Neural cell (in vitro differentiated cells): ENCODE measurements around the gene TCF15. TPM values are rescaled to one million over a fixed set of nuclear protein-coding genes. Genes with fewer than 3 reads are reported as not detected.

Experiments used
- H2AFZ ChIP-seq: fragments of 200-600, 300-800 bp; sonication (generic), shearing (Covaris generic); 2 replicates; pipeline ENCODE4 v1.6.0; 2014; ENCODE audit warnings: low read depth, mild to moderate bottlenecking, antibody characterized with exemption, low read length, moderate library complexity
- H3F3A ChIP-seq: fragments of 200-600 bp; shearing (Covaris generic); 2 replicates; pipeline ENCODE4 v1.6.1; 2016; ENCODE audit warnings: mild to moderate bottlenecking, moderate library complexity, mixed read lengths, antibody characterized with exemption, low read length; ENCODE audit not compliant: insufficient read depth, poor library complexity, severe bottlenecking
- H3K27ac ChIP-seq: fragments of 200-600, 300-800 bp; sonication (generic), shearing (Covaris generic); 2 replicates; pipeline ENCODE4 v1.5.1; 2014; ENCODE audit warnings: mild to moderate bottlenecking, low read length, moderate library complexity
- H3K27me3 ChIP-seq: fragments of 300-800, 200-600 bp; sonication (generic), shearing (Covaris generic); 2 replicates; pipeline ENCODE4 v1.6.0; 2014; ENCODE audit warnings: mild to moderate bottlenecking, low read depth, low read length, moderate library complexity; ENCODE audit not compliant: insufficient read depth
- H3K36me3 ChIP-seq: fragments of 300-800, 200-600 bp; sonication (generic), shearing (Covaris generic); 2 replicates; pipeline ENCODE4 v1.5.1; 2014; ENCODE audit warnings: mild to moderate bottlenecking, antibody characterized with exemption, low read length, moderate library complexity; ENCODE audit not compliant: insufficient read depth
- H3K4me2 ChIP-seq: fragments of 300-800, 200-600 bp; sonication (generic), shearing (Covaris generic); 2 replicates; pipeline ENCODE4 v1.6.0; 2014; ENCODE audit warnings: mild to moderate bottlenecking, low read length
- H3K4me3 ChIP-seq: fragments of 300-800, 200-600 bp; sonication (generic), shearing (Covaris generic); 2 replicates; pipeline ENCODE4 v1.5.1; 2014; ENCODE audit warnings: mild to moderate bottlenecking, low read length, moderate library complexity
- H3K79me2 ChIP-seq: fragments of 200-600 bp; shearing (Covaris generic); replicated peaks from 2 replicates; pipeline ENCODE4 v1.6.0; 2014; ENCODE audit warnings: mild to moderate bottlenecking, low read length, moderate library complexity; ENCODE audit not compliant: insufficient read depth
- H3K9ac ChIP-seq: fragments of 300-800, 200-600 bp; sonication (generic), shearing (Covaris generic); 2 replicates; pipeline ENCODE4 v1.6.1; 2016; ENCODE audit warnings: mild to moderate bottlenecking, low read length, mixed read lengths
- H3K9me2 ChIP-seq: fragments of 200-600 bp; shearing (Covaris generic); 2 replicates; pipeline ENCODE4 v1.6.1; 2016; ENCODE audit warnings: mild to moderate bottlenecking, low read length, mixed read lengths; ENCODE audit not compliant: insufficient read depth
- H3K9me3 ChIP-seq: fragments of 200-600, 300-800 bp; sonication (generic), shearing (Covaris generic); 2 replicates; pipeline ENCODE4 v1.6.1; 2016; ENCODE audit warnings: mild to moderate bottlenecking, mixed run types, low read length, moderate library complexity, mixed read lengths
- H4K20me1 ChIP-seq: fragments of 200-600 bp; shearing (Covaris generic); 2 replicates; pipeline ENCODE4 v1.6.1; 2016; ENCODE audit warnings: mild to moderate bottlenecking, mixed run types; ENCODE audit not compliant: insufficient read depth
- CTCF ChIP-seq: fragments of 450-650 bp; IDR thresholded peaks from 2 replicates; pipeline ENCODE4 v1.5.1; 2014; ENCODE audit warnings: antibody characterized with exemption, mild to moderate bottlenecking, moderate library complexity; ENCODE audit not compliant: poor library complexity, severe bottlenecking
- EP300 ChIP-seq: fragments of 450-650 bp; conservative IDR thresholded peaks from 2 replicates; pipeline ENCODE4 v1.6.1; 2014; ENCODE audit warnings: antibody characterized with exemption, mild to moderate bottlenecking, moderate library complexity; ENCODE audit not compliant: poor library complexity, severe bottlenecking
- EZH2 ChIP-seq: fragments of 200-600, 300-800 bp; shearing (Covaris generic), sonication (generic); IDR thresholded peaks from 2 replicates; pipeline ENCODE4 v1.6.1; 2014; ENCODE audit warnings: antibody characterized with exemption, low read length, borderline replicate concordance, mild to moderate bottlenecking; ENCODE audit not compliant: insufficient read depth, poor library complexity, severe bottlenecking
- MXI1 ChIP-seq: fragments of 450-650 bp; conservative IDR thresholded peaks from 2 replicates; pipeline ENCODE4 v1.6.1; 2014; ENCODE audit warnings: antibody characterized with exemption, mild to moderate bottlenecking; ENCODE audit not compliant: poor library complexity, severe bottlenecking
- POLR2AphosphoS5 ChIP-seq: IDR thresholded peaks from 2 replicates; pipeline ENCODE4 v1.6.1; 2012
- RAD21 ChIP-seq: fragments of 450-650 bp; conservative IDR thresholded peaks from 2 replicates; pipeline ENCODE4 v1.6.1; 2014; ENCODE audit warnings: antibody characterized with exemption, mild to moderate bottlenecking, moderate library complexity
- REST ChIP-seq: IDR thresholded peaks from 2 replicates; pipeline ENCODE4 v1.6.1; 2012; ENCODE audit warnings: borderline replicate concordance
- SMC3 ChIP-seq: fragments of 450-650 bp; conservative IDR thresholded peaks from 2 replicates; pipeline ENCODE4 v1.6.1; 2014; ENCODE audit warnings: antibody characterized with exemption, mild to moderate bottlenecking, moderate library complexity; ENCODE audit not compliant: poor library complexity
- TAF1 ChIP-seq: IDR thresholded peaks from 2 replicates; pipeline ENCODE4 v1.6.1; 2012; ENCODE audit warnings: low read depth
- polyA plus RNA-seq: library from polyadenylated mRNA; depleted of rRNA; stranded (reverse); fragments of >200 nt; gene quantifications from 2 replicates; pipeline ENCODE4 v1.2.3, GENCODE V29; 2014

TCF15 gene
- polyA plus RNA-seq, 1 donor from 2014 or later = not detected

DNA sequence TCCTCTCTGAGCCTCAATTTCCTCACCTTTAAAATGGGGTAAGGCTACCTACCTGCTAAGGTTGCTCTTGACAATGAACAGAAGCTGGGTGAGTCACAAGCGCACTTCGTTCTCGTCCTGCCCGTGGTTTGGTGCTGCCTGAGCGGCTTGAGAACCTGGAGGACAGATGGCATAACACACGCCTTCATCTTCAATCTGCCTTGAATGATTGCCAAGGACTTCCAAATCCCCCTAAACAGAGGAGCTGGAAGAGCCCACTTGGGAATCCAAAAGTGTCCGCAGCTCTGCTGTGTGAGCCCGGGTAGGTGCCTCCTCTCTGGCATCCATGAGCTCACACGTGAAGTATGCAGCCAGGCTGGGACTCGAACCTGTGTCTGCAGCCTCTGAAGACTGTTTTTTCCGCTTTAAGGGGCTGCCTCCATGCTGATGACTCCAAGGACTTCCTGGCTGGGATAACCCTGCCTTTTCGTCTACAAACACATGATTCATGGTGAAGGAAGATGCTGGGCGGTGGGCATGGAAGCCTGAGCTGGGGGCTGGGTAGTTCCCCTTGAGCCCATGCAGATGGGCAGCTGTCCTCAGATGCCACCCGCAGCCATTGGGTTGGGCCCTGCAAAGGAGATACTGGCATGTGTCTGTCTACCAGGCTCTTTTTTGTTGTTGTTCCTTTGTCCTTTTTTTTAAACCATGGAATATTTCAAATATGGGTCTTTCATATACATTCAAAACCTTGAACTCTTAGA lies 41.3 kb downstream of the TCF15 start:
- no peak overlapping the region for H3K4me3 ChIP-seq
- H4K20me1 ChIP-seq = no peaks in the 10 kb centered on the region
- H3F3A ChIP-seq = no peaks in the 10 kb centered on the region
- H3K27ac ChIP-seq = no peak overlapping the region
- no peak overlapping the region for H3K4me2 ChIP-seq
- H2AFZ ChIP-seq = no peak overlapping the region
- H3K36me3 ChIP-seq = no peaks in the 10 kb centered on the region
- no peaks in the 10 kb centered on the region for H3K9me2 ChIP-seq
- no peaks in the 10 kb centered on the region for H3K9me3 ChIP-seq
- TF ChIP-seq POLR2AphosphoS5 (no peak), REST (no peak), EZH2 (no peak), EP300 (no peak), CTCF (no peak), SMC3 (no peak), MXI1 (no peak), TAF1 (no peak), RAD21 (no peak)
- no peaks in the 10 kb centered on the region for H3K27me3 ChIP-seq
- no peaks in the 10 kb centered on the region for H3K79me2 ChIP-seq
- H3K9ac ChIP-seq = no peak overlapping the region

- no peak overlapping the region for H3K4me3 ChIP-seq
- H3K9ac ChIP-seq = no peak overlapping the region
- no peak overlapping the region for H2AFZ ChIP-seq
- H3K79me2 ChIP-seq = no peaks in the 10 kb centered on the region
- H3F3A ChIP-seq = no peaks in the 10 kb centered on the region
- TF ChIP-seq POLR2AphosphoS5 = no peak
- TF ChIP-seq EZH2 = no peak
- no peak for TF ChIP-seq RAD21
- TF ChIP-seq MXI1 = no peak
- TF ChIP-seq SMC3 = no peak
- no peak for TF ChIP-seq TAF1
- no peak for TF ChIP-seq REST
- no peak for TF ChIP-seq CTCF
- no peak for TF ChIP-seq EP300
- no peaks in the 10 kb centered on the region for H3K9me2 ChIP-seq
- H3K27me3 ChIP-seq = no peaks in the 10 kb centered on the region
- no peaks in the 10 kb centered on the region for H4K20me1 ChIP-seq
- H3K36me3 ChIP-seq = no peaks in the 10 kb centered on the region
- H3K9me3 ChIP-seq = no peaks in the 10 kb centered on the region
- H3K4me2 ChIP-seq = no peak overlapping the region
- H3K27ac ChIP-seq = no peak overlapping the region
Observed at GRCh38 chr20:568097-568652, 41.9 kb downstream of the TCF15 start.
